Fibroblast of the aortic adventitia (primary cell): Measurements from ENCODE around the gene BAHCC1. TPM values are rescaled to one million over a fixed set of nuclear protein-coding genes. Genes with fewer than 3 reads are reported as not detected.

Experiments
- DNase-seq: peaks from one replicate; pipeline ENCODE4 v3.0.0-alpha.2; 2010; ENCODE audit warnings: low read depth
- H3K4me3 ChIP-seq: 2 replicates; pipeline ENCODE4 v1.5.1; 2011; ENCODE audit warnings: low read depth, mild to moderate bottlenecking, control low read depth, low read length, moderate library complexity
- CTCF ChIP-seq: IDR thresholded peaks from 2 replicates; pipeline ENCODE4 v1.5.1; 2011; ENCODE audit warnings: mild to moderate bottlenecking, low read length, control low read depth, inconsistent platforms; ENCODE audit not compliant: insufficient read depth
- total RNA-seq: library from RNA; depleted of rRNA; stranded (reverse); fragments of >200 nt; gene quantifications from 2 replicates; pipeline ENCODE4 v1.2.3, GENCODE V29; 2012; ENCODE audit warnings: low replicate concordance

The BAHCC1 gene
- total RNA-seq, 1 donor = 11.7 TPM

- peak overlapping the region; percentile 71 for H3K4me3 ChIP-seq
- TF ChIP-seq CTCF = peak; percentile 29
- DNase-seq = peak; percentile 75
These were observed 2.3 kb downstream of the BAHCC1 start for GRCh38 chr17:81397314-81398175.

GRCh38 chr17:81398176-81398831 lies 3.0 kb downstream of the BAHCC1 start:
- peak overlapping the region; percentile 71 for H3K4me3 ChIP-seq
- no peak for DNase-seq
- TF ChIP-seq CTCF = no peak

GRCh38 chr17:81398832-81399411 lies 3.7 kb downstream of the BAHCC1 start:
- peak; percentile 55 for DNase-seq
- TF ChIP-seq CTCF = no peak
- peak overlapping the region; percentile 60 for H3K4me3 ChIP-seq

- DNase-seq = no peak
- no peak for TF ChIP-seq CTCF
- peak overlapping the region; percentile 70 for H3K4me3 ChIP-seq
These were observed 4.4 kb downstream of the BAHCC1 start for GRCh38 chr17:81399481-81400153.

- DNase-seq = peak; percentile 70
- no peak for TF ChIP-seq CTCF
- peak overlapping the region; percentile 70 for H3K4me3 ChIP-seq
These were observed 5.1 kb downstream of the BAHCC1 start for GRCh38 chr17:81400154-81400977.
